GM19467 (cell line): ENCODE results near the gene ELFN2.

Experiments
- ATAC-seq: cut with Tn5 transposase; IDR thresholded peaks from one replicate; pipeline ENCODE4 v1.9.1; 2021; ENCODE audit warnings: mild to moderate bottlenecking, moderate library complexity; ENCODE audit not compliant: unreplicated experiment

Gene ELFN2

DNA sequence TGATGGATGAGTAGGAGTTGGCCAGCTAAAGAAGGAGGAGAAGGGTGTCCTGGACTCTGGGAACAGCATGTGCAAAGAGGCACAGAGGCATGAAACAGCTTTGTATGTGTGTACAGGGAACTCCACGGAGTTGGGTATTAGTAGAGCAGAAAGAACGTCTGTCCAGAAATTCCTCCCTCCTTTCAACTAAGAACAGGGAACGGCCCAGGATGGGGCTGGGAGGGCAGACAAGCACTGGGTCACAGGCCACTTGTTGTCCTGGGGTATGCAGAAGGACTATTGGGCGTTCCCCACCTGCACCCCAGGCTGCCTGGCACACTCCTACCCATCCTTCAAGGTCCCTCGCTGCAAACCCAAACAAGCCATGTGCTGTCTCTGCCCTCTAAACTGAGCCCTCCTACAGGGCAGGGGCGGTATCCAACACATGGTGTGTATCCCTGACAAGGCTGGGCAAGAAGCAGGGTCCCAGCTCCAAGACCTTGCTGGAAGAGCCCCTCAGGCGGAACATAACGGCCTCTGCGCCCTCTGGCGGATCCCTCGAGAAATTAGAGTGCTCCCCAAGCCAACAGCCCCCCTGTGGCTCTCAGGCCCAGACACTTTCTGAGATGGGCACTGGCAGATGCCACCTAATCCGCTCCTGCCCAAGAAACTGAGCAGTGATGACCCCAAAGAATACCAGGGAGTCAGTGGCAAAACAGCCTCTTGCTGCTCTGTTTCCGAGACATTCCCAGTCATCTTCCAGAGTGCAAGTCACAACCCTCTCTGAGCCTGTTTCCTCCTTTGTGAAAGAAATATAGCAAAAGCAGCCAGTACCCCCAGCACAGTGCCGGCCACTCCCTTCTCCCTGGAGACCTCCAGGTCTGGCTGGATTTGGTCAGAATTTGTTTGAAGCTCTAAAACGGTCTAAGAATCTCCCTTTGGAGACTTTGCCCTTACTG is 1.6 kb upstream of the ELFN2 start:
- no peak for ATAC-seq

DNA sequence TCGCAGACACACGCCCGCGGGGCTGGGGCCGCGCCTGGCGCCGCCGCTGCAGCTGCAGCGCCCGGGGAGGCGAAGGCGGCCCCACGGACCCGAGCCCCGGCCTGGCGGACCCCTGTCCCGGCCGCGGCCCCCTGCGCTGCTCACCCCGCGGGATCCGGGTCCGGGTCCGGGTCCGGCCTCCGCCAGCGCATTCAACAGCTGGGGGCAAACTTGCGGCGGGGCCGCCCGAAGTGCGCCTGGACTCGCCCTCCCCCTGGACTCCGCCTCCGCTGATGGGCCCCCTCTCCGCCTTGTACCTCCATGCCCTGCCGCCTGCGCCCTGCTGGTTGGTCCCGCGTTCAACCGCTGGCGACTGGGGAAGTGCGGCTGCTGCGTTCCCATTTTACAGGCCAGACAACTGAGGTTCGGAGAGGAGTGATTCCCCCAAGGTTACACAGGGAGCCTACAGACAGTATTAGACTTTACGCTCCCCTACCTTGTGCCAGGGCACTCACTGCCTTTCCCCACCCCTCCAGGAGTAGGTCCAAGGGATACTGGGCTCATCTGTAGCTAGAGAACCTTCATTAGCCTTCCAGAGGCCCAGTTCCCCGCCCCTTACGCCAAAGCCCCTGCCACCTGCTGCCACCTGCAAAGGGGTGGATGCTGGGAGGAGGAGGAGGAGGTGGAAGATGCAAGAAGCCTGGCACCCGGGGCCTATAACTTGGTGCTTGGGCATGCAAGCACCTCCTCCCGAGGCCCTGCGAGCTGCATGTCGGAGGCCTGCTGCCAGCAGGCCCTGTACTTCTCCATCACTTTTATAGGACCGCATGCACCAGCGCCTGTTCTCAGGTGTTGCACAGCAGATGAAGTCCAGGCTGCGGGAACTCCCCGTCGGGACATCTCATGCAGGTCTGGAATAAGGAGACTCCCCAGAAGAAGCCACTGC is 694 bp upstream of the ELFN2 start:
- ATAC-seq: no peak

DNA sequence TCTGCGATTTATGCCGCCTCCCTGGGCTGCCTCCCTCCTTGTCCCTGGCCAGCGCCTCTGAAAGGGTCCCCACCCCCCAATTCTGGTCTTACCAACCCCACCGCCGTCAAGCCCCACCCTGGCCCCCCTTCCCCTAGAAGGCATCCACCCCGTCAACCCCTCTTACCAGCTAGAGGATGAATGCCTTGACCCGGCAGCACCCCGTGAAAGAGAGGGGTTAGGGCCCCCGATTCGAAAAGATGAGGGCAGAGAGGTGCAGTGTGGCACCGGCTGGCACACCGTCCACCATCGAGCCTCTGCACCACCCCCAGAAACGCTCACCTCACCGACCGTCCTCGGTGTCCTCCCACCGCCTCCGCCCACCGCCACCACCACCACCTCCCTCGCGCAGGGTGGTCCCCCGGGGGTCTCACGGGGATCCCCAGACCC is 559 bp downstream of the ELFN2 start:
- no peak for ATAC-seq

GRCh38 chr22:37425800-37426705 is 1.2 kb downstream of the ELFN2 start:
- ATAC-seq: no peak

- no peak for ATAC-seq
These were observed 1.9 kb downstream of the ELFN2 start for GRCh38 chr22:37425369-37425768.

GRCh38 chr22:37423283-37423682 is 4.0 kb downstream of the ELFN2 start:
- no peak for ATAC-seq

GRCh38 chr22:37421468-37421877 is 5.8 kb downstream of the ELFN2 start:
- ATAC-seq: no peak

- no peak for ATAC-seq
These were observed 6.4 kb downstream of the ELFN2 start for GRCh38 chr22:37420686-37421467.

- ATAC-seq: no peak
These were observed 7.2 kb downstream of the ELFN2 start for GRCh38 chr22:37419969-37420685.

GRCh38 chr22:37419370-37419968 is 7.8 kb downstream of the ELFN2 start:
- ATAC-seq: no peak

DNA sequence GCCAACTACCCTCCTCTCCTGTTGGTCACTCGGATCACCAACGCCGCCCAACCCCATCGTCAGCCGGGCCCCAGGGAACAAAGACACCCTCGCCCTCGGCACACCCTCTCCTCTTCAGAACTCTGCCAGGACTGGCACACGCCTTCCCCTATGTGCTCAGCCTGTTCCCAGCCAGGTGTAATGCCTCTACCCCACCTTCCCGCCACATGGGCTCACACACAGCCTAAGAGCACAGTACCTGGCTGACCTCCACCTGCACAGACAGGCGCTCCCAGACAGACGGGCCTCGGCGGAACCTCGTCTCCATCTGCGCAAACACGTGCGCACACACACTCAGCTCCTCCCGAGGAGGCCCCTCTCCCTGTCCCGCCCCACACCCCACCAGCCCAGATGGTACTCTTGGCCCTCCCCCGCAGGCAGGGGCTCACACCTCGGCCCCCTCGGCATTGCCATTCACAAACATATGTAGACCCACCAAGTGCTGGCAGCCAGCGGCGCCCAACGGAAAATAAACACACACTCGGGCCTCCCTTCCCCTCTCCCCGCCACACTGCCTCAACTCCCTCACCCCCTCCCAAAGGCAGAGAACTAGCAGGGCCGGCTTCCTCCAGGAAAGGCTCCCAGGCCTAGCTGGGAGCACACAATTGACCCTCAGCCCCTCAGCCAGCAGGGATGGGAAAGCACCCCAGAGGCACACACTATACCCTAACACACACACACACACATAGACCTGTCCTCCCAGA is 8.5 kb downstream of the ELFN2 start:
- ATAC-seq: no peak

GRCh38 chr22:37417677-37418348 is 9.5 kb downstream of the ELFN2 start:
- no peak for ATAC-seq

- ATAC-seq: no peak
These were observed 10.0 kb downstream of the ELFN2 start for GRCh38 chr22:37417264-37417663.

- no peak for ATAC-seq
These were observed 10.5 kb downstream of the ELFN2 start for GRCh38 chr22:37416827-37417226.

DNA sequence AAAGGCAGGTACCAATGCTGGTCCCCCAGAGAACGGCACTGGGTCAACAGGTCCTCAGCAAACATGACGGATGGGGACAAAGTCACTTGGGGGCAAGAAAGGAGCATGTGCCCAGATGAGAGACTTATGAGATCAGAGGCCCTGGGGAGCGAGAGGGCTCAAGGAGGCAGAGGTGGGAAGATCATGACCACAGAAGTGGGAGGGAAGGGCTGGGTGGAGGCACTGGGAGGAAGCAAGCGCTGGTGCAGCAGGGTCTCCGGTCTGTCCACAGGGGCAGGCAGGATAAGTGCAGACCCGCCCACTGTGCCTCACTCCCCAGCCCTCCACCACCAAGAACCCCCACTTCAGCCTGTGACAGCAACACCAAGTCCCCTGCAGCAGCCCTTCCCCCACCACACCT is 10.9 kb downstream of the ELFN2 start:
- ATAC-seq: no peak

DNA sequence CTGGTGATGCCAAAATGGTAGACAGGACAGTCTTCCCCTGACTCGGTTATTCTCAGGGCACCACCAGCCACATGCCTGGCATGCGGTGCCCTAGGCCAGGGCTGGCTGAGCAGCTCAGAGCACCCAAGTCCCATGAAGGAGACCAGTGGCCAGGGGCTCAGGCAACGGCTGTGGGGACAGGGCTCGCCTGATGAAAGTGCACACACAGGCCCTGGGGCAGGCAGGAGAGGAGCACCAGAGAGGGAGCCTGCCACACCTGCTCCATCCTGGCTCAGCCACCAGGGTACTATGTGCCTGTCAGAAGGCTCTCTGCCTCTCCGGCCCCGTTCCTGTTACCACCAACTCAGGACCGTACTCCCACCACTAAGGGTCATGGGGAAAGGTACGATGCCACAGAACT is 12.1 kb downstream of the ELFN2 start:
- ATAC-seq: no peak

- ATAC-seq: no peak
These were observed 13.0 kb downstream of the ELFN2 start for GRCh38 chr22:37414288-37414687.

- no peak for ATAC-seq
These were observed 13.7 kb downstream of the ELFN2 start for GRCh38 chr22:37413546-37413945.
